ENCODE results near the gene GNB3.
A peak's percentile ranks its signal among the peaks of the same experiment; 100 is the strongest.

- peak; percentile 28 to 63; a peak in 2 of 4 replicates for TF ChIP-seq RCOR1 (IDR thresholded peaks at IDR 0.05; ENCODE audit: borderline replicate concordance in 1 of 2, low read depth in 2 of 2, low read length in 2 of 2)
- TF ChIP-seq POLR2A (conservative IDR thresholded peaks at IDR 0.05), result no peak
- TF ChIP-seq SLC30A9 (CRISPR knock-in tag; IDR thresholded peaks at IDR 0.05), result no peak
- TF ChIP-seq, protein P1, sequence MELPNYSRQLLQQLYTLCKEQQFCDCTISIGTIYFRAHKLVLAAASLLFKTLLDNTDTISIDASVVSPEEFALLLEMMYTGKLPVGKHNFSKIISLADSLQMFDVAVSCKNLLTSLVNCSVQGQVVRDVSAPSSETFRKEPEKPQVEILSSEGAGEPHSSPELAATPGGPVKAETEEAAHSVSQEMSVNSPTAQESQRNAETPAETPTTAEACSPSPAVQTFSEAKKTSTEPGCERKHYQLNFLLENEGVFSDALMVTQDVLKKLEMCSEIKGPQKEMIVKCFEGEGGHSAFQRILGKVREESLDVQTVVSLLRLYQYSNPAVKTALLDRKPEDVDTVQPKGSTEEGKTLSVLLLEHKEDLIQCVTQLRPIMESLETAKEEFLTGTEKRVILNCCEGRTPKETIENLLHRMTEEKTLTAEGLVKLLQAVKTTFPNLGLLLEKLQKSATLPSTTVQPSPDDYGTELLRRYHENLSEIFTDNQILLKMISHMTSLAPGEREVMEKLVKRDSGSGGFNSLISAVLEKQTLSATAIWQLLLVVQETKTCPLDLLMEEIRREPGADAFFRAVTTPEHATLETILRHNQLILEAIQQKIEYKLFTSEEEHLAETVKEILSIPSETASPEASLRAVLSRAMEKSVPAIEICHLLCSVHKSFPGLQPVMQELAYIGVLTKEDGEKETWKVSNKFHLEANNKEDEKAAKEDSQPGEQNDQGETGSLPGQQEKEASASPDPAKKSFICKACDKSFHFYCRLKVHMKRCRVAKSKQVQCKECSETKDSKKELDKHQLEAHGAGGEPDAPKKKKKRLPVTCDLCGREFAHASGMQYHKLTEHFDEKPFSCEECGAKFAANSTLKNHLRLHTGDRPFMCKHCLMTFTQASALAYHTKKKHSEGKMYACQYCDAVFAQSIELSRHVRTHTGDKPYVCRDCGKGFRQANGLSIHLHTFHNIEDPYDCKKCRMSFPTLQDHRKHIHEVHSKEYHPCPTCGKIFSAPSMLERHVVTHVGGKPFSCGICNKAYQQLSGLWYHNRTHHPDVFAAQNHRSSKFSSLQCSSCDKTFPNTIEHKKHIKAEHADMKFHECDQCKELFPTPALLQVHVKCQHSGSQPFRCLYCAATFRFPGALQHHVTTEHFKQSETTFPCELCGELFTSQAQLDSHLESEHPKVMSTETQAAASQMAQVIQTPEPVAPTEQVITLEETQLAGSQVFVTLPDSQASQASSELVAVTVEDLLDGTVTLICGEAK (IDR thresholded peaks at IDR 0.05), result no peak
- TF ChIP-seq, protein P1 (CRISPR knock-in tag; IDR thresholded peaks at IDR 0.05), result no peak
- no peak for TF ChIP-seq CHD1 (IDR thresholded peaks at IDR 0.05; ENCODE audit: low read length)
- TF ChIP-seq TEAD4 (IDR thresholded peaks at IDR 0.05; ENCODE audit: low read length), result peak; percentile 47; the same call in 1 of the 2 replicates
- TF ChIP-seq TEAD4 (CRISPR knock-in tag; IDR thresholded peaks at IDR 0.05; ENCODE audit: borderline replicate concordance), result no peak
- TF ChIP-seq NCOA6 (IDR thresholded peaks at IDR 0.05), result no peak
- TF ChIP-seq CEBPB (tag; IDR thresholded peaks at IDR 0.05), result no peak
- TF ChIP-seq, protein P2, sequence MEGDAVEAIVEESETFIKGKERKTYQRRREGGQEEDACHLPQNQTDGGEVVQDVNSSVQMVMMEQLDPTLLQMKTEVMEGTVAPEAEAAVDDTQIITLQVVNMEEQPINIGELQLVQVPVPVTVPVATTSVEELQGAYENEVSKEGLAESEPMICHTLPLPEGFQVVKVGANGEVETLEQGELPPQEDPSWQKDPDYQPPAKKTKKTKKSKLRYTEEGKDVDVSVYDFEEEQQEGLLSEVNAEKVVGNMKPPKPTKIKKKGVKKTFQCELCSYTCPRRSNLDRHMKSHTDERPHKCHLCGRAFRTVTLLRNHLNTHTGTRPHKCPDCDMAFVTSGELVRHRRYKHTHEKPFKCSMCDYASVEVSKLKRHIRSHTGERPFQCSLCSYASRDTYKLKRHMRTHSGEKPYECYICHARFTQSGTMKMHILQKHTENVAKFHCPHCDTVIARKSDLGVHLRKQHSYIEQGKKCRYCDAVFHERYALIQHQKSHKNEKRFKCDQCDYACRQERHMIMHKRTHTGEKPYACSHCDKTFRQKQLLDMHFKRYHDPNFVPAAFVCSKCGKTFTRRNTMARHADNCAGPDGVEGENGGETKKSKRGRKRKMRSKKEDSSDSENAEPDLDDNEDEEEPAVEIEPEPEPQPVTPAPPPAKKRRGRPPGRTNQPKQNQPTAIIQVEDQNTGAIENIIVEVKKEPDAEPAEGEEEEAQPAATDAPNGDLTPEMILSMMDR (IDR thresholded peaks at IDR 0.05 in 2 of 3, conservative IDR thresholded peaks at IDR 0.05 in 1 of 3; ENCODE audit: insufficient read depth in 2 of 3, low read depth in 1 of 3, low read length in 3 of 3), result peak; percentile 89 to 91 (median 90)
- TF ChIP-seq EZH2 (IDR thresholded peaks at IDR 0.05; ENCODE audit: borderline replicate concordance, low read depth, low read length), result no peak
- TF ChIP-seq GTF3C2 (IDR thresholded peaks at IDR 0.05; ENCODE audit: borderline replicate concordance, extremely low read depth, insufficient read length), result no peak
These were observed 15.2 kb upstream of the GNB3 start for GRCh38 chr12:6825398-6826124.

All from K562 (cell line).